H9 (cell line): ENCODE data around the gene SLC10A3. TPM values are rescaled to one million over a fixed set of nuclear protein-coding genes. Genes with fewer than 3 reads are reported as not detected.

Experiments used
- DNase-seq: peaks from one replicate; pipeline ENCODE4 v3.0.0-alpha.2; 2017
- H2AFZ ChIP-seq: one replicate; pipeline ENCODE4 v1.6.1; 2013; ENCODE audit warnings: mild to moderate bottlenecking, low read length, control low read depth, moderate library complexity
- H2AK5ac ChIP-seq: 2 replicates; pipeline ENCODE4 v1.6.1; 2013; ENCODE audit warnings: low read length, control low read depth, mixed read lengths; ENCODE audit not compliant: insufficient read length
- H2BK120ac ChIP-seq: one replicate; pipeline ENCODE4 v1.6.1; 2013; ENCODE audit warnings: low read depth, mild to moderate bottlenecking, low read length, control low read depth, inconsistent platforms; ENCODE audit not compliant: poor library complexity, severe bottlenecking
- H2BK12ac ChIP-seq: 2 replicates; pipeline ENCODE4 v1.6.1; 2013; ENCODE audit warnings: low read length, control low read depth, mixed read lengths, low read depth; ENCODE audit not compliant: insufficient read length
- H2BK15ac ChIP-seq: 2 replicates; pipeline ENCODE4 v1.6.1; 2013; ENCODE audit warnings: low read depth, low read length, control low read depth
- H2BK20ac ChIP-seq: one replicate; pipeline ENCODE4 v1.6.1; 2013; ENCODE audit warnings: low read depth, mild to moderate bottlenecking, low read length, control low read depth, inconsistent platforms; ENCODE audit not compliant: poor library complexity, severe bottlenecking
- H2BK5ac ChIP-seq: 2 replicates; pipeline ENCODE4 v1.6.1; 2013; ENCODE audit warnings: low read length, control low read depth, mixed read lengths; ENCODE audit not compliant: insufficient read length
- H3K14ac ChIP-seq: 2 replicates; pipeline ENCODE4 v1.6.1; 2013; ENCODE audit warnings: low read length, control low read depth; ENCODE audit not compliant: insufficient read depth
- H3K18ac ChIP-seq: 2 replicates; pipeline ENCODE4 v1.6.1; 2013; ENCODE audit warnings: low read depth, mild to moderate bottlenecking, mixed read lengths, low read length, control low read depth; ENCODE audit not compliant: insufficient read length
- H3K23ac ChIP-seq: 2 replicates; pipeline ENCODE4 v1.6.1; 2013; ENCODE audit warnings: low read length, control low read depth, mixed read lengths, low read depth; ENCODE audit not compliant: insufficient read length
- H3K23me2 ChIP-seq: 2 replicates; pipeline ENCODE4 v1.6.1; 2013; ENCODE audit warnings: low read depth, mild to moderate bottlenecking, mixed read lengths, low read length, control low read depth; ENCODE audit not compliant: insufficient read length, poor library complexity, severe bottlenecking
- H3K27ac ChIP-seq: 2 replicates; pipeline ENCODE4 v1.5.1; 2013; ENCODE audit warnings: low read length, control low read depth, mixed read lengths, low read depth; ENCODE audit not compliant: insufficient read length
- H3K27me3 ChIP-seq: 2 replicates; pipeline ENCODE4 v1.6.1; 2013; ENCODE audit warnings: low read length, control low read depth, inconsistent platforms; ENCODE audit not compliant: insufficient read depth
- H3K4ac ChIP-seq: 2 replicates; pipeline ENCODE4 v1.6.1; 2013; ENCODE audit warnings: low read depth, mild to moderate bottlenecking, control low read depth, inconsistent platforms, low read length, moderate library complexity
- H3K4me1 ChIP-seq: 2 replicates; pipeline ENCODE4 v1.6.1; 2013; ENCODE audit warnings: low read length, control low read depth, inconsistent platforms; ENCODE audit not compliant: insufficient read depth
- H3K4me2 ChIP-seq: 2 replicates; pipeline ENCODE4 v1.6.1; 2013; ENCODE audit warnings: low read length, control low read depth, mixed read lengths; ENCODE audit not compliant: insufficient read length, insufficient read depth
- H3K56ac ChIP-seq: 2 replicates; pipeline ENCODE4 v1.6.1; 2013; ENCODE audit warnings: low read depth, mild to moderate bottlenecking, mixed read lengths, low read length, control low read depth; ENCODE audit not compliant: insufficient read length
- H3K79me1 ChIP-seq: 2 replicates; pipeline ENCODE4 v1.6.1; 2013; ENCODE audit warnings: low read depth, mild to moderate bottlenecking, moderate library complexity, low read length, control low read depth, inconsistent platforms; ENCODE audit not compliant: insufficient read depth, poor library complexity, severe bottlenecking
- H3K79me2 ChIP-seq: 2 replicates; pipeline ENCODE4 v1.6.1; 2013; ENCODE audit warnings: low read length, control low read depth, inconsistent platforms; ENCODE audit not compliant: insufficient read depth
- H3K9ac ChIP-seq: 2 replicates; pipeline ENCODE4 v1.6.1; 2013; ENCODE audit warnings: low read length, control low read depth, mixed read lengths; ENCODE audit not compliant: insufficient read length; ENCODE audit errors: extremely low read depth
- H3K9me3 ChIP-seq: one replicate; pipeline ENCODE4 v1.6.1; 2013; ENCODE audit warnings: low read depth, low read length, inconsistent platforms; ENCODE audit not compliant: control insufficient read depth
- H3T11ph ChIP-seq: one replicate; pipeline ENCODE4 v1.6.1; 2013; ENCODE audit warnings: mild to moderate bottlenecking, low read length, control low read depth, inconsistent platforms
- H4K20me1 ChIP-seq: one replicate; pipeline ENCODE4 v1.6.1; 2013; ENCODE audit not compliant: control insufficient read depth, insufficient read length, insufficient read depth
- H4K5ac ChIP-seq: 2 replicates; pipeline ENCODE4 v1.6.1; 2013; ENCODE audit warnings: low read depth, mild to moderate bottlenecking, mixed read lengths, low read length, control low read depth; ENCODE audit not compliant: insufficient read length
- H4K8ac ChIP-seq: replicated peaks from 2 replicates; pipeline ENCODE4 v1.6.1; 2013; ENCODE audit warnings: low read length, control low read depth, mixed read lengths, low read depth; ENCODE audit not compliant: insufficient read length
- H4K91ac ChIP-seq: 2 replicates; pipeline ENCODE4 v1.6.1; 2013; ENCODE audit warnings: low read depth, mild to moderate bottlenecking, moderate library complexity, mixed read lengths, low read length, control low read depth; ENCODE audit not compliant: insufficient read length
- H3K27ac Mint-ChIP-seq, 3 experiments: 2 replicates in 2 of 3; 3 replicates in 1 of 3; pipeline ENCODE4 v1.8.0; 2020 to 2021; ENCODE audit warnings: mixed read lengths in 3 of 3, mild to moderate bottlenecking in 1 of 3, moderate library complexity in 1 of 3
- H3K27me3 Mint-ChIP-seq: 2 replicates; pipeline ENCODE4 v1.8.0; 2021; ENCODE audit warnings: low read depth, mild to moderate bottlenecking, moderate library complexity, mixed read lengths
- H3K36me3 Mint-ChIP-seq, 3 experiments: 2 replicates in 2 of 3; 3 replicates in 1 of 3; pipeline ENCODE4 v1.8.0; 2020 to 2021; ENCODE audit warnings: low read depth in 3 of 3, mixed read lengths in 3 of 3; ENCODE audit not compliant: insufficient read depth in 1 of 3
- H3K4me1 Mint-ChIP-seq, 2 experiments: 2 replicates each; pipeline ENCODE4 v1.8.0; 2020; ENCODE audit warnings: mixed read lengths in 2 of 2
- H3K4me3 Mint-ChIP-seq, 2 experiments: 2 replicates in 1 of 2; 3 replicates in 1 of 2; pipeline ENCODE4 v1.8.0; 2020 to 2021; ENCODE audit warnings: mild to moderate bottlenecking in 2 of 2, mixed read lengths in 2 of 2, moderate library complexity in 1 of 2
- H3K9me3 Mint-ChIP-seq, 2 experiments: 2 replicates in 1 of 2; 3 replicates in 1 of 2; pipeline ENCODE4 v1.8.0; 2020; ENCODE audit warnings: mild to moderate bottlenecking in 2 of 2, mixed read lengths in 2 of 2, moderate library complexity in 1 of 2
- WGBS: extraction: QIAGEN DNeasy Blood & Tissue Kit; methylation state at CpG from one replicate; pipeline ENCODE4 v1.1.7; 2013; ENCODE audit warnings: missing lambda C conversion rate, low lambda C conversion rate, mixed read lengths; ENCODE audit not compliant: insufficient read length; ENCODE audit errors: extremely low coverage; 5-methylcytosine and 5-hydroxymethylcytosine counted together
- total RNA-seq: library from RNA; stranded (reverse); gene quantifications from 2 replicates; pipeline ENCODE4 v1.2.1, GENCODE V29; 2021
- TF ChIP-seq, protein P1 (sequence below): fragments of 200-600 bp; sonication (generic); conservative IDR thresholded peaks from 3 replicates; pipeline ENCODE4 v1.8.0; 2021; ENCODE audit warnings: antibody characterized with exemption, mild to moderate bottlenecking

The SLC10A3 gene
- total RNA-seq, 1 experiment from 2014 or later = 8.8 TPM

DNA sequence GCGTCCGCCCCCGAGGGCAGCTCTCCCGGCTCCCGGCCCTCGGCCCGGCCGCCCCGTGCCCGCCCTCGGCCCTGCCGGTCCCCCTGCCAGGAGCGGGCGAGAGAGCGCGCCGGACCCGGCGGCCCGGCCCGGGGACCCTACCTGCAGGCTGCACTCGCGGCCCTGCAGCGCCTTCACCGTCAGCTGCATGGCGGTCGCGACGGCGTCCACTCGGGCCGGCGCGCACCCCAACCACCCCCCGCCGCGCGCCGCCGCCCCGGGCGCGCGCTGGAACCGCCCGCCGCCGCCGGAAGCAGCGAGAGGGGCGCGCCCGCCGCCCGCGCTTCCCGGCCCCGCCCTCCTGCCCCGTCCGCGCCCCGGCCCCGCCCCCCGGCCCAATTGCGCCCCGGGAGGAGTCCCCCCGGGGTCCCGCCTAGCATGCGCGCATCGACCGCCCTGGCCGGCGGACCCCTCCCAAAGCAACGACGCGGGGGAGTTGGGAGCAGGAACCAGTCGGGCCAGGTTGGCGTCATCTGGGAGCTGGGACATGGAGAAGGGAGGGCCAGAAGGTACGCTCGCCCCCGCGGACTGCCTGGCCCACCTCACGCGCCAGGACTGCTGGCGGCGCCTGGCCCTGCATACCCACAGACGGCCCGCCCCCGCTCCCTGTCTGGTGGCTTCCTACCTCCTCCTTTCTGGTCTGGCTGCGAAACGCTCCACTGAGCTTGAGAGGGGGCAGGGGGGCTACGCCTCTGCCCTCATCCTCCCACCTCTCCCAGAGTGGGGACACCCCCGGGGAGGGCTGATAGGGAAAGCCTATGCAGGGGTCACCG lies 3.8 kb downstream of the SLC10A3 start, which contains the start of gene UBL4A:
TSS of gene UBL4A (minus strand) at position 220 of the 812 bp plus-strand sequence. CDS start at position 189, 31 bp downstream.
- no peak within 1 kb of the TSS for H3K9ac ChIP-seq
- no peak within 1 kb of the TSS for H3K4ac ChIP-seq
- no peak within 1 kb of the TSS for H2BK20ac ChIP-seq
- H3K56ac ChIP-seq = no peak within 1 kb of the TSS
- H3K4me2 ChIP-seq = peak within 1 kb of the TSS; percentile 20
- no peak within 1 kb of the TSS for H3K27ac ChIP-seq
- Mint-ChIP-seq H3K36me3 (peaks cover 3 to 28% (median 22%) of the 10 kb centered on the region in 3 experiments; a peak in 6 of 7 replicates), H3K27ac (no peak within 1 kb of the TSS), H3K27me3 (peaks cover 3% of the 10 kb centered on the region), H3K4me3 (peak within 1 kb of the TSS; percentile 62 to 78), H3K4me1 (peaks cover 6 to 18% of the 10 kb centered on the region in 2 experiments; a peak in 3 of 4 replicates), H3K9me3 (peaks cover 73 to 80% of the 10 kb centered on the region in 2 experiments)
- peaks cover 52% of the 10 kb centered on the region for H3K9me3 ChIP-seq
- TF ChIP-seq, protein P1, sequence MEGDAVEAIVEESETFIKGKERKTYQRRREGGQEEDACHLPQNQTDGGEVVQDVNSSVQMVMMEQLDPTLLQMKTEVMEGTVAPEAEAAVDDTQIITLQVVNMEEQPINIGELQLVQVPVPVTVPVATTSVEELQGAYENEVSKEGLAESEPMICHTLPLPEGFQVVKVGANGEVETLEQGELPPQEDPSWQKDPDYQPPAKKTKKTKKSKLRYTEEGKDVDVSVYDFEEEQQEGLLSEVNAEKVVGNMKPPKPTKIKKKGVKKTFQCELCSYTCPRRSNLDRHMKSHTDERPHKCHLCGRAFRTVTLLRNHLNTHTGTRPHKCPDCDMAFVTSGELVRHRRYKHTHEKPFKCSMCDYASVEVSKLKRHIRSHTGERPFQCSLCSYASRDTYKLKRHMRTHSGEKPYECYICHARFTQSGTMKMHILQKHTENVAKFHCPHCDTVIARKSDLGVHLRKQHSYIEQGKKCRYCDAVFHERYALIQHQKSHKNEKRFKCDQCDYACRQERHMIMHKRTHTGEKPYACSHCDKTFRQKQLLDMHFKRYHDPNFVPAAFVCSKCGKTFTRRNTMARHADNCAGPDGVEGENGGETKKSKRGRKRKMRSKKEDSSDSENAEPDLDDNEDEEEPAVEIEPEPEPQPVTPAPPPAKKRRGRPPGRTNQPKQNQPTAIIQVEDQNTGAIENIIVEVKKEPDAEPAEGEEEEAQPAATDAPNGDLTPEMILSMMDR = no peak
- WGBS = no CpG with 5 or more reads among the region's 95 CpGs
- no peaks in the 10 kb centered on the region for H3K79me2 ChIP-seq
- H3K27me3 ChIP-seq = no peaks in the 10 kb centered on the region
- H3K79me1 ChIP-seq = no peaks in the 10 kb centered on the region
- no peak within 1 kb of the TSS for H3T11ph ChIP-seq
- no peak within 1 kb of the TSS for H2BK15ac ChIP-seq
- no peak within 1 kb of the TSS for H2BK120ac ChIP-seq
- no peaks in the 10 kb centered on the region for H4K20me1 ChIP-seq
- no peak within 1 kb of the TSS for H2AK5ac ChIP-seq
- no peak within 1 kb of the TSS for H3K18ac ChIP-seq
- H4K91ac ChIP-seq = no peak within 1 kb of the TSS
- H3K4me1 ChIP-seq = no peaks in the 10 kb centered on the region; the same call in 1 of the 2 replicates
- H2AFZ ChIP-seq = no peak within 1 kb of the TSS
- no peak within 1 kb of the TSS for H4K8ac ChIP-seq
- H3K14ac ChIP-seq = no peak within 1 kb of the TSS
- H4K5ac ChIP-seq = no peak within 1 kb of the TSS
- H3K23me2 ChIP-seq = no peaks in the 10 kb centered on the region
- no peak within 1 kb of the TSS for H2BK5ac ChIP-seq
- peak; percentile 47 for DNase-seq
- H2BK12ac ChIP-seq = no peak within 1 kb of the TSS
- H3K23ac ChIP-seq = no peak within 1 kb of the TSS
